SK-N-SH (cell line): ENCODE measurements around the gene ST7L. TPM values are rescaled to one million over a fixed set of nuclear protein-coding genes. Genes with fewer than 3 reads are reported as not detected.
"Not testable (repeated sequence)": the region's sequence is repeated elsewhere in the genome, so short reads cannot be mapped to it uniquely, and the experiment has no call there.

Experiments used
- CTCF ChIA-PET: fragments of 300-600, 350-600 bp; formaldehyde crosslinking; extraction: SDS; loops from one replicate; lab custom pipeline; 2021; lab: Yijun Ruan, JAX
- POLR2A ChIA-PET: fragments of 350-600 bp; sonication (Branson Sonifier 250); formaldehyde crosslinking; extraction: SDS; loops from one replicate; lab custom pipeline; 2020; ENCODE audit warnings: antibody characterized with exemption, inconsistent platforms; lab: Yijun Ruan, JAX
- DNase-seq: peaks from one replicate; pipeline ENCODE4 v3.0.0; 2012
- H2AFZ ChIP-seq: fragments of 200-600 bp; sonication (generic); 2 replicates; pipeline ENCODE4 v1.8.1; 2016; ENCODE audit warnings: antibody characterized with exemption, mild to moderate bottlenecking, low read depth
- H3F3A ChIP-seq: fragments of 200-600 bp; sonication (generic); replicated peaks from 2 replicates; pipeline ENCODE3; 2016; ENCODE audit warnings: antibody characterized with exemption, mild to moderate bottlenecking; ENCODE audit not compliant: insufficient read depth
- H3K27ac ChIP-seq, 2 experiments: fragments of 200-500 bp in 1 of 2; fragments of 200-600 bp in 1 of 2; sonication (Bioruptor generic) in 1 of 2; sonication (generic), shearing (Covaris generic) in 1 of 2; 2 replicates each; pipeline versions ENCODE4 v1.5.1 to v1.6.1; 2014 to 2016; ENCODE audit warnings: low read depth in 2 of 2, inconsistent platforms in 1 of 2, low read length in 1 of 2, mild to moderate bottlenecking in 1 of 2, mixed read lengths in 1 of 2
- H3K27me3 ChIP-seq: fragments of 200-600 bp; sonication (generic), shearing (Covaris generic); 2 replicates; pipeline ENCODE4 v1.6.1; 2016; ENCODE audit warnings: mixed run types; ENCODE audit not compliant: insufficient read depth
- H3K36me3 ChIP-seq, 2 experiments: fragments of 200-500 bp in 1 of 2; fragments of 200-600 bp in 1 of 2; sonication (Bioruptor generic) in 1 of 2; sonication (generic) in 1 of 2; replicated peaks in 1 of 2; 2 replicates each; pipeline versions ENCODE3 to v1.5.1; 2014 to 2016; ENCODE audit warnings: low read length in 1 of 2, mild to moderate bottlenecking in 1 of 2; ENCODE audit not compliant: insufficient read depth in 2 of 2, control insufficient read depth in 1 of 2
- H3K4me1 ChIP-seq, 2 experiments: fragments of 200-500 bp in 1 of 2; fragments of 200-600 bp in 1 of 2; sonication (Bioruptor generic) in 1 of 2; sonication (generic), shearing (Covaris generic) in 1 of 2; 2 replicates each; pipeline versions ENCODE4 v1.5.1 to v1.6.1; 2014 to 2016; ENCODE audit warnings: low read depth in 1 of 2, low read length in 1 of 2, mixed run types in 1 of 2; ENCODE audit not compliant: insufficient read depth in 2 of 2, control insufficient read depth in 1 of 2
- H3K4me2 ChIP-seq: fragments of 200-600 bp; sonication (generic), shearing (Covaris generic); 2 replicates; pipeline ENCODE4 v1.6.1; 2017; ENCODE audit warnings: mixed run types
- H3K4me3 ChIP-seq, 2 experiments: fragments of 200-500 bp in 1 of 2; fragments of 200-600 bp in 1 of 2; sonication (Bioruptor generic) in 1 of 2; sonication (generic), shearing (Covaris generic) in 1 of 2; 2 replicates each; pipeline versions ENCODE4 v1.5.1 to v1.8.1; 2014 to 2016; ENCODE audit warnings: low read depth in 2 of 2, inconsistent platforms in 1 of 2, low read length in 1 of 2, mild to moderate bottlenecking in 1 of 2, mixed read lengths in 1 of 2, moderate library complexity in 1 of 2
- H3K79me2 ChIP-seq: fragments of 200-600 bp; sonication (generic); 2 replicates; pipeline ENCODE4 v1.8.1; 2017; ENCODE audit warnings: mild to moderate bottlenecking; ENCODE audit not compliant: insufficient read depth
- H3K9ac ChIP-seq: fragments of 200-600 bp; sonication (generic); 2 replicates; pipeline ENCODE4 v1.6.1; 2017; ENCODE audit warnings: mixed run types
- H3K9me2 ChIP-seq: fragments of 200-600 bp; sonication (generic); 2 replicates; pipeline ENCODE4 v1.6.1; 2017; ENCODE audit warnings: mixed run types
- H3K9me3 ChIP-seq: fragments of 200-600 bp; sonication (generic); 2 replicates; pipeline ENCODE4 v1.6.1; 2017; ENCODE audit warnings: mixed run types, mild to moderate bottlenecking, moderate library complexity
- H4K20me1 ChIP-seq: fragments of 200-600 bp; sonication (generic); 2 replicates; pipeline ENCODE4 v1.6.1; 2017; ENCODE audit warnings: mild to moderate bottlenecking, mixed run types; ENCODE audit not compliant: insufficient read depth
- FOSL2 ChIP-seq: IDR thresholded peaks from 2 replicates; pipeline ENCODE4 v1.4.0; 2012; ENCODE audit warnings: low read depth, mild to moderate bottlenecking, moderate library complexity, borderline replicate concordance
- FOXJ3 ChIP-seq: sonication (generic); formaldehyde crosslinking; IDR thresholded peaks from 2 replicates; pipeline ENCODE4 v1.5.1; 2020; ENCODE audit warnings: mild to moderate bottlenecking, missing genetic modification reagents
- FOXM1 ChIP-seq: IDR thresholded peaks from 2 replicates; pipeline ENCODE4 v1.4.0; 2012; ENCODE audit warnings: low read depth, mild to moderate bottlenecking
- GATA2 ChIP-seq: sonication (generic); formaldehyde crosslinking; IDR thresholded peaks from 2 replicates; pipeline ENCODE4 v1.5.0; 2020; ENCODE audit warnings: mild to moderate bottlenecking, missing genetic modification reagents
- NRF1 ChIP-seq: IDR thresholded peaks from 2 replicates; pipeline ENCODE4 v1.6.1; 2012; ENCODE audit warnings: low read depth, mild to moderate bottlenecking, low read length
- SIN3A ChIP-seq: IDR thresholded peaks from 2 replicates; pipeline ENCODE4 v1.6.1; 2012; ENCODE audit warnings: low read depth, mild to moderate bottlenecking, low read length, moderate library complexity, borderline replicate concordance
- TAF1 ChIP-seq: IDR thresholded peaks from 2 replicates; pipeline ENCODE4 v1.6.1; 2012; ENCODE audit warnings: low read depth, mild to moderate bottlenecking, low read length, moderate library complexity, borderline replicate concordance
- TEAD4 ChIP-seq: IDR thresholded peaks from 2 replicates; pipeline ENCODE4 v1.4.0; 2012; ENCODE audit warnings: mild to moderate bottlenecking, borderline replicate concordance; ENCODE audit not compliant: insufficient read depth
- WGBS: methylation state at CpG from one replicate; pipeline ENCODE4 v1.1.6; 2017; ENCODE audit warnings: low lambda C conversion rate; 5-methylcytosine and 5-hydroxymethylcytosine counted together
- polyA plus RNA-seq, 3 experiments: library from polyadenylated mRNA; depleted of rRNA; stranded (reverse); fragments of >200 nt; gene quantifications; 2 replicates each; pipeline ENCODE4 v1.2.3, GENCODE V29; 2012
- TF ChIP-seq, protein P1 (sequence below): IDR thresholded peaks from 2 replicates; pipeline ENCODE4 v1.4.0; 2012; ENCODE audit warnings: low read depth, borderline replicate concordance
- TF ChIP-seq, protein P2 (sequence below): IDR thresholded peaks from 2 replicates; pipeline ENCODE4; 2012
- TF ChIP-seq, protein P3 (sequence below): IDR thresholded peaks from 2 replicates; pipeline ENCODE4 v1.6.1; 2012; ENCODE audit warnings: mild to moderate bottlenecking, low read depth, low read length, moderate library complexity

The ST7L gene
- polyA plus RNA-seq, 1 of the 3 experiments (the other 2 are of a cell fraction) = 17.9 TPM

DNA sequence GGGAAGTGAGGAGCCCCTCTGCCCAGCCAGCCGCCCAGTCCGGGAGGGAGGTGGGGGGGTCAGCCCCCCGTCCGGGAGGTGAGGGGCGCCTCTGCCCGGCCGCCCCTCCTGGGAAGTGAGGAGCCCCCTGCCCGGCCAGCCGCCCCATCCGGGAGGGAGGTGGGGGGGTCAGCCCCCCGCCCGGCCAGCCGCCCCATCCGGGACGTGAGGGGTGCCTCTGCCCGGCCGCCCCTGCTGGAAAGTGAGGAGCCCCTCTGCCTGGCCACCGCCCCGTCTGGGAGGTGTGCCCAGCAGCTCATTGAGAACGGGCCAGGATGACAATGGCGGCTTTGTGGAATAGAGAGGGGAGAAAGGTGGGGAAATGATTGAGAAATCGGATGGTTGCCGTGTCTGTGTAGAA, 21.5 kb upstream of the ST7L start:
- H3K9me3 ChIP-seq, H3K9me2 ChIP-seq, H3K9ac ChIP-seq, CTCF ChIA-PET, H3K4me3 ChIP-seq, H3K4me2 ChIP-seq, POLR2A ChIA-PET, DNase-seq, H3K27me3 ChIP-seq, H2AFZ ChIP-seq: not testable (repeated sequence)
- Histone ChIP-seq H3K4me1 (peaks cover 2 to 14% of the 10 kb centered on the region in 2 experiments; a peak in 3 of 4 replicates), H3K36me3 (peaks cover 6 to 19% of the 10 kb centered on the region in 2 experiments), H4K20me1 (peaks cover 76% of the 10 kb centered on the region), H3K27ac (peak overlapping the region in 1 of 2 experiments; percentile 51; a peak in 1 of 4 replicates), H3F3A (peaks cover 37% of the 10 kb centered on the region), H3K79me2 (peaks cover 93% of the 10 kb centered on the region)
- WGBS = 65% methylated on average over 6 of the region's 23 CpGs

DNA sequence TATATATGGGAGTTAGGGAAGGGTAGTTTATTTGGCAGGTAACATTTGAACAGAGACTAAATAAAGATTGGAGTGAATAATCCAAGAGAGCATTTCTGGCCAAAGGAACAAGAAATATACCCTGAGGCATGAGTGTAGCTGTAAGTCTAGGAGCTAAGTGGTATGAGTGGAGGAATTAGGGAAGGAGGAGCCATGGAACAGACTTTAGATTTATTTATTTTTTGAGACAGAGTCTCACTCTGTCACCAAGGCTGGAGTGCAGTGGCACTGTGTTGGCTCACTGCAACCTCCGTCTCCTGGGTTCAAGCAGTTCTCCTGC, 19.1 kb upstream of the ST7L start:
- TF ChIP-seq SIN3A (no peak), NRF1 (no peak), FOXJ3 (CRISPR knock-in tag) (no peak), TEAD4 (no peak), TAF1 (no peak), FOSL2 (no peak), GATA2 (CRISPR knock-in tag) (no peak), FOXM1 (no peak)
- TF ChIP-seq, protein P1, sequence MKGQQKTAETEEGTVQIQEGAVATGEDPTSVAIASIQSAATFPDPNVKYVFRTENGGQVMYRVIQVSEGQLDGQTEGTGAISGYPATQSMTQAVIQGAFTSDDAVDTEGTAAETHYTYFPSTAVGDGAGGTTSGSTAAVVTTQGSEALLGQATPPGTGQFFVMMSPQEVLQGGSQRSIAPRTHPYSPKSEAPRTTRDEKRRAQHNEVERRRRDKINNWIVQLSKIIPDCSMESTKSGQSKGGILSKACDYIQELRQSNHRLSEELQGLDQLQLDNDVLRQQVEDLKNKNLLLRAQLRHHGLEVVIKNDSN = no peak
- TF ChIP-seq, protein P2, sequence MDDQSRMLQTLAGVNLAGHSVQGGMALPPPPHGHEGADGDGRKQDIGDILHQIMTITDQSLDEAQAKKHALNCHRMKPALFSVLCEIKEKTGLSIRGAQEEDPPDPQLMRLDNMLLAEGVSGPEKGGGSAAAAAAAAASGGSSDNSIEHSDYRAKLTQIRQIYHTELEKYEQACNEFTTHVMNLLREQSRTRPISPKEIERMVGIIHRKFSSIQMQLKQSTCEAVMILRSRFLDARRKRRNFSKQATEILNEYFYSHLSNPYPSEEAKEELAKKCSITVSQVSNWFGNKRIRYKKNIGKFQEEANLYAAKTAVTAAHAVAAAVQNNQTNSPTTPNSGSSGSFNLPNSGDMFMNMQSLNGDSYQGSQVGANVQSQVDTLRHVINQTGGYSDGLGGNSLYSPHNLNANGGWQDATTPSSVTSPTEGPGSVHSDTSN = no peak
- TF ChIP-seq, protein P3, sequence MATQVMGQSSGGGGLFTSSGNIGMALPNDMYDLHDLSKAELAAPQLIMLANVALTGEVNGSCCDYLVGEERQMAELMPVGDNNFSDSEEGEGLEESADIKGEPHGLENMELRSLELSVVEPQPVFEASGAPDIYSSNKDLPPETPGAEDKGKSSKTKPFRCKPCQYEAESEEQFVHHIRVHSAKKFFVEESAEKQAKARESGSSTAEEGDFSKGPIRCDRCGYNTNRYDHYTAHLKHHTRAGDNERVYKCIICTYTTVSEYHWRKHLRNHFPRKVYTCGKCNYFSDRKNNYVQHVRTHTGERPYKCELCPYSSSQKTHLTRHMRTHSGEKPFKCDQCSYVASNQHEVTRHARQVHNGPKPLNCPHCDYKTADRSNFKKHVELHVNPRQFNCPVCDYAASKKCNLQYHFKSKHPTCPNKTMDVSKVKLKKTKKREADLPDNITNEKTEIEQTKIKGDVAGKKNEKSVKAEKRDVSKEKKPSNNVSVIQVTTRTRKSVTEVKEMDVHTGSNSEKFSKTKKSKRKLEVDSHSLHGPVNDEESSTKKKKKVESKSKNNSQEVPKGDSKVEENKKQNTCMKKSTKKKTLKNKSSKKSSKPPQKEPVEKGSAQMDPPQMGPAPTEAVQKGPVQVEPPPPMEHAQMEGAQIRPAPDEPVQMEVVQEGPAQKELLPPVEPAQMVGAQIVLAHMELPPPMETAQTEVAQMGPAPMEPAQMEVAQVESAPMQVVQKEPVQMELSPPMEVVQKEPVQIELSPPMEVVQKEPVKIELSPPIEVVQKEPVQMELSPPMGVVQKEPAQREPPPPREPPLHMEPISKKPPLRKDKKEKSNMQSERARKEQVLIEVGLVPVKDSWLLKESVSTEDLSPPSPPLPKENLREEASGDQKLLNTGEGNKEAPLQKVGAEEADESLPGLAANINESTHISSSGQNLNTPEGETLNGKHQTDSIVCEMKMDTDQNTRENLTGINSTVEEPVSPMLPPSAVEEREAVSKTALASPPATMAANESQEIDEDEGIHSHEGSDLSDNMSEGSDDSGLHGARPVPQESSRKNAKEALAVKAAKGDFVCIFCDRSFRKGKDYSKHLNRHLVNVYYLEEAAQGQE = no peak
- TF ChIP-seq, all 33 proteins: peak for 0
- H3K27ac ChIP-seq = peak overlapping the region in 1 of 2 experiments; percentile 66; a peak in 1 of 4 replicates
- H3F3A ChIP-seq = peaks cover 43% of the 10 kb centered on the region
- H3K36me3 ChIP-seq = peaks cover 1 to 3% of the 10 kb centered on the region in 2 experiments
- H3K9me2 ChIP-seq = no peaks in the 10 kb centered on the region
- peaks cover 2 to 14% of the 10 kb centered on the region in 2 experiments; a peak in 3 of 4 replicates for H3K4me1 ChIP-seq
- H3K79me2 ChIP-seq = peaks cover 93% of the 10 kb centered on the region
- no peaks in the 10 kb centered on the region for H3K27me3 ChIP-seq
- ChIA-PET POLR2A (interaction anchor here (0.6 to 1.1 kb wide), 2 partner anchors 27 to 37 kb away, joined by 3 read pairs; no protein-coding TSS in a partner anchor), CTCF (interaction anchor here (1.1 kb wide), 1 partner anchor 15 kb away, joined by 3 read pairs; no protein-coding TSS in a partner anchor)
- no peak overlapping the region for H3K9ac ChIP-seq
- H3K9me3 ChIP-seq = no peaks in the 10 kb centered on the region
- no peak overlapping the region for H2AFZ ChIP-seq
- no CpG with 5 or more reads among the region's 1 CpG for WGBS
- DNase-seq = no peak
- H3K4me2 ChIP-seq = no peak overlapping the region
- peaks cover 78% of the 10 kb centered on the region for H4K20me1 ChIP-seq
- H3K4me3 ChIP-seq = no peak overlapping the region
